PFSK-1 (cell line): ENCODE results near the gene ATXN1.

Experiments
- FOXP2 ChIP-seq: optimal IDR thresholded peaks from 2 replicates; pipeline ENCODE3; 2011; ENCODE audit warnings: borderline replicate concordance, control low read depth, inconsistent platforms; ENCODE audit not compliant: insufficient read depth; ENCODE audit errors: extremely low read length, extremely low read depth
- POLR2AphosphoS5 ChIP-seq: IDR thresholded peaks from 2 replicates; pipeline ENCODE4 v1.6.1; 2012; ENCODE audit warnings: low read depth, mild to moderate bottlenecking, control low read depth, low read length, moderate library complexity
- SIN3A ChIP-seq: IDR thresholded peaks from 2 replicates; pipeline ENCODE4 v1.6.1; 2012; ENCODE audit warnings: mild to moderate bottlenecking, low read length, moderate library complexity, borderline replicate concordance; ENCODE audit not compliant: insufficient read depth
- TAF1 ChIP-seq: IDR thresholded peaks from 2 replicates; pipeline ENCODE4 v1.6.1; 2012; ENCODE audit warnings: low read length, control low read depth, borderline replicate concordance; ENCODE audit not compliant: insufficient read depth
- TF ChIP-seq, protein P1 (sequence below), 2 experiments: IDR thresholded peaks; 2 replicates each; pipeline versions ENCODE4 v1.6.1 to v1.8.0; 2011 to 2012; ENCODE audit warnings: low read depth in 2 of 2, low read length in 2 of 2, control low read depth in 1 of 2, inconsistent platforms in 1 of 2, mild to moderate bottlenecking in 1 of 2, moderate library complexity in 1 of 2; ENCODE audit not compliant: insufficient read depth in 1 of 2

The ATXN1 gene

DNA sequence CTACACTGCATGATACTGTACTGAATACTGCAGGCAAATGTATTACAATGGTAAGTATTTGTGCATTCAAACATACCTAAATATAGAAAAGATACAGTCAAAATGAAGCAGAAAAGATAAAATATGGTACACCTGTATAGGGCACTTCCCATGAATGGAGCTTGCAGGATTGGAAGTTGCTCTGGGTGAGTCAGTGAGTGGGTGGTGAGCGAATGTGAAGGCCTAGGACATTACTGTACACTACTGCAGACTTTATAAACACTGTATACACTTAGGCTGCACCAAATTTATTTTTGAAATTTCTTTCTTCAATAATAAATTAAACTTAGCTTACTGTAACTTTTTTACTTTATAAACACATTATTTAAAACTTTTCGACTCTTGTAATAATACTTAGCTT lies 213.1 kb downstream of the ATXN1 start:
- no peak for TF ChIP-seq POLR2AphosphoS5
- TF ChIP-seq SIN3A: no peak
- TF ChIP-seq, protein P1, sequence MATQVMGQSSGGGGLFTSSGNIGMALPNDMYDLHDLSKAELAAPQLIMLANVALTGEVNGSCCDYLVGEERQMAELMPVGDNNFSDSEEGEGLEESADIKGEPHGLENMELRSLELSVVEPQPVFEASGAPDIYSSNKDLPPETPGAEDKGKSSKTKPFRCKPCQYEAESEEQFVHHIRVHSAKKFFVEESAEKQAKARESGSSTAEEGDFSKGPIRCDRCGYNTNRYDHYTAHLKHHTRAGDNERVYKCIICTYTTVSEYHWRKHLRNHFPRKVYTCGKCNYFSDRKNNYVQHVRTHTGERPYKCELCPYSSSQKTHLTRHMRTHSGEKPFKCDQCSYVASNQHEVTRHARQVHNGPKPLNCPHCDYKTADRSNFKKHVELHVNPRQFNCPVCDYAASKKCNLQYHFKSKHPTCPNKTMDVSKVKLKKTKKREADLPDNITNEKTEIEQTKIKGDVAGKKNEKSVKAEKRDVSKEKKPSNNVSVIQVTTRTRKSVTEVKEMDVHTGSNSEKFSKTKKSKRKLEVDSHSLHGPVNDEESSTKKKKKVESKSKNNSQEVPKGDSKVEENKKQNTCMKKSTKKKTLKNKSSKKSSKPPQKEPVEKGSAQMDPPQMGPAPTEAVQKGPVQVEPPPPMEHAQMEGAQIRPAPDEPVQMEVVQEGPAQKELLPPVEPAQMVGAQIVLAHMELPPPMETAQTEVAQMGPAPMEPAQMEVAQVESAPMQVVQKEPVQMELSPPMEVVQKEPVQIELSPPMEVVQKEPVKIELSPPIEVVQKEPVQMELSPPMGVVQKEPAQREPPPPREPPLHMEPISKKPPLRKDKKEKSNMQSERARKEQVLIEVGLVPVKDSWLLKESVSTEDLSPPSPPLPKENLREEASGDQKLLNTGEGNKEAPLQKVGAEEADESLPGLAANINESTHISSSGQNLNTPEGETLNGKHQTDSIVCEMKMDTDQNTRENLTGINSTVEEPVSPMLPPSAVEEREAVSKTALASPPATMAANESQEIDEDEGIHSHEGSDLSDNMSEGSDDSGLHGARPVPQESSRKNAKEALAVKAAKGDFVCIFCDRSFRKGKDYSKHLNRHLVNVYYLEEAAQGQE (IDR thresholded peaks at IDR 0.05; ENCODE audit: insufficient read depth in 1 of 2, low read depth in 2 of 2, low read length in 2 of 2): no peak
- TF ChIP-seq FOXP2: no peak
- TF ChIP-seq TAF1: no peak

DNA sequence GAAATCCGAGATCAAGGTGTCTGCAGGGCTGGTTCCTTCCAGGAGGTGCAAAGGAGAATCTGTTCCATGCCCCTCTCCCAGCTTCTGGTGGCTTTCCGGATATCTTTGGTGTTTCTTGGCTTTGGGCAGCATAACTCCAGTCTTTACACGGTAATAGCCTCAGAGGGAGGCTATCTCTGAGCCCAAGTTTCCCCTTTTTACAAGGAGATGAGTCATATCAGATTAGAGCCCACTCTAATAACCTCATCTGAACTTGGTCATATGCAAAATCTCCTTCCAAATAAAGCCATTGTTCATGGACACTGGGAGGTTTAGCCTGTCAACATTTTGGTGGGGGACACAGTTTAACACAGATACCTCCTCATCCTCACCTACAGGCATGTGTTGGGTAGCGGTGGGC lies 213.7 kb downstream of the ATXN1 start:
- TF ChIP-seq TAF1 (no peak), POLR2AphosphoS5 (no peak), FOXP2 (no peak), SIN3A (no peak)
- TF ChIP-seq, protein P1 (IDR thresholded peaks at IDR 0.05; ENCODE audit: insufficient read depth in 1 of 2, low read depth in 2 of 2, low read length in 2 of 2): no peak

DNA sequence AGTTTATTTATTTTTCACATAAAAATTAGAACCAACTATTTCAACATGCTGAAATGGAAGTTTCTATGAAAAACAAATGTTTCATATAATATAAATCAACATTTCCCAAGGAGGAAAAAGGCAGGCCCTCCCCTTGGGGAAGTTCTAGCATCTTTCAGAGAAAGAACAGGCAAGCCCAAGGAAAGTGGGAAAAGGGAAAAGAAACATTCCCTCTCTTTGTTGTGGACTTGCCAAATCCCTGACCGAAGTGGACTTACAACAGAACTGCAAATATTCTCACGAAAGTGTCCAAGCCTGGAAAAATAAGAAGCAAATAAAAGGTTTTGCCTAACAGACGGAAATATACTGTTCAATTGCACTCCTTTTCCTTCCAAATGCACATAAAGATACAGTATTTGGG lies 214.4 kb downstream of the ATXN1 start:
- TF ChIP-seq TAF1 (no peak), FOXP2 (no peak), POLR2AphosphoS5 (no peak), SIN3A (no peak)
- TF ChIP-seq, protein P1 (IDR thresholded peaks at IDR 0.05; ENCODE audit: insufficient read depth in 1 of 2, low read depth in 2 of 2, low read length in 2 of 2): no peak

DNA sequence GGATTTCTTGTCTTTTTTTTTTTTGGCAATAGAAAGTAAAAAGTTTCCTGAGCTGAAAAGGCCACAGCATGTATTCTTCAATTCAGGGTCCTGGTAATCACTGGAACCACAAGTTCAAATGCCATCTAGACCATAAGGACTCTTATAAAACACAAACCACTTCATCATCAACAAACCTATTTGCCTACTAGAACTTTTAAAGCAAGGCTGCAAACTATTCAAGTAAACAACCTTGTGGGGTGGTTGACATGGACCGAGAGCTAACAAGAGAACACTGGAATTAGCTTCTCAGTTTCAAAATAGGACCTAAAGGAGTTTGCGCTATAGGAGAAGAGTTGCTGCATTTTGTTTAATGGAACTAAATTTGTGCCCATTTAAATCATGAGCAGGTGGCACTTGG lies 215.9 kb downstream of the ATXN1 start:
- TF ChIP-seq TAF1: no peak
- TF ChIP-seq FOXP2: no peak
- TF ChIP-seq SIN3A: no peak
- TF ChIP-seq, protein P1 (IDR thresholded peaks at IDR 0.05; ENCODE audit: insufficient read depth in 1 of 2, low read depth in 2 of 2, low read length in 2 of 2): no peak
- TF ChIP-seq POLR2AphosphoS5: no peak

DNA sequence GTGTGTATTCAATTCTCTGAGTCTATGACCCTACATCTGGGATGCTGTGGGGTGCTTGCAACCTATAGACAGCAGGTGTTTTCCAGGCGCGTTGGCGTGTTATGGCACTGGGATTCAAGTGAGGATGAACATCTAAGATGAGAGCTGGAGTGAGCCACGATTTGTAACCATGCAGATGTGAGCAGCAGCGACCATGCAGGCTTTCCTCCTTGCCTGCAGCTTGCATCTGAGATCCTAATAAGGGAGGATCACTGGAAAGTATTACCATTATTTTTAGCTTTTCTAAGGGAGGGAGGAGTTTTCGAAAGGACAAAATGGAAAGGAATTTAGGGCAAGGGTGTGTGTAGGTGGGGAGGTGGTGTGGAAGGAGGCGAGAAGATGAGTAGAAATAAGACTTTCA lies 216.7 kb downstream of the ATXN1 start:
- no peak for TF ChIP-seq FOXP2
- no peak for TF ChIP-seq POLR2AphosphoS5
- no peak for TF ChIP-seq TAF1
- TF ChIP-seq, protein P1 (IDR thresholded peaks at IDR 0.05; ENCODE audit: insufficient read depth in 1 of 2, low read depth in 2 of 2, low read length in 2 of 2): no peak
- TF ChIP-seq SIN3A: no peak
